ENCODE measurements around the gene GLTPD2.

The GLTPD2 gene

DNA sequence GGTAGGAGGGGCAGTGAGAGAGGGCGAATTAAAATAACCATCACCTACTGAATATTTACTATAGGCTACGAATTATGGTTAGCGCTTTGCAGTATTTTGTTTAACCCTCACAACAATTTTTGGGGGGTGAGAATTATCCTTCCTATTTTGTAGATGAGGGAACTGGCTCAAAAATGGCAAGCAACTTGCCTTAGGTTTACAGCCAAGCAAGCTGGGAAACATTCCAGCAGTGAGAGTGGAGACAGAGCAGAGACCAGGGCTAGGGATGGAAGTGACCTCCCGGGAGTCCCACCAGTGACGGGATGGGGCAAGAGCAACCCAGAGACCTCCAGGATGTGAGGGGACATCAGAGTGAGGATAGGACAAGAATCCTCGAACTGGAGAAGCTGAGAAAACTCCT lies 2.2 kb upstream of the GLTPD2 start:
- Histone ChIP-seq H3K9me3 (no peaks in the 10 kb centered on the region), H3K4me3 (ENCODE audit: low read depth, low read length) (no peak overlapping the region), H3K27me3 (peaks cover 48% of the 10 kb centered on the region), H3K4me1 (no peaks in the 10 kb centered on the region), H3K36me3 (no peaks in the 10 kb centered on the region)
- DNase-seq, result no peak
- TF ChIP-seq, protein P1, sequence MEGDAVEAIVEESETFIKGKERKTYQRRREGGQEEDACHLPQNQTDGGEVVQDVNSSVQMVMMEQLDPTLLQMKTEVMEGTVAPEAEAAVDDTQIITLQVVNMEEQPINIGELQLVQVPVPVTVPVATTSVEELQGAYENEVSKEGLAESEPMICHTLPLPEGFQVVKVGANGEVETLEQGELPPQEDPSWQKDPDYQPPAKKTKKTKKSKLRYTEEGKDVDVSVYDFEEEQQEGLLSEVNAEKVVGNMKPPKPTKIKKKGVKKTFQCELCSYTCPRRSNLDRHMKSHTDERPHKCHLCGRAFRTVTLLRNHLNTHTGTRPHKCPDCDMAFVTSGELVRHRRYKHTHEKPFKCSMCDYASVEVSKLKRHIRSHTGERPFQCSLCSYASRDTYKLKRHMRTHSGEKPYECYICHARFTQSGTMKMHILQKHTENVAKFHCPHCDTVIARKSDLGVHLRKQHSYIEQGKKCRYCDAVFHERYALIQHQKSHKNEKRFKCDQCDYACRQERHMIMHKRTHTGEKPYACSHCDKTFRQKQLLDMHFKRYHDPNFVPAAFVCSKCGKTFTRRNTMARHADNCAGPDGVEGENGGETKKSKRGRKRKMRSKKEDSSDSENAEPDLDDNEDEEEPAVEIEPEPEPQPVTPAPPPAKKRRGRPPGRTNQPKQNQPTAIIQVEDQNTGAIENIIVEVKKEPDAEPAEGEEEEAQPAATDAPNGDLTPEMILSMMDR (IDR thresholded peaks at IDR 0.05; ENCODE audit: low read depth, low read length), result no peak

DNA sequence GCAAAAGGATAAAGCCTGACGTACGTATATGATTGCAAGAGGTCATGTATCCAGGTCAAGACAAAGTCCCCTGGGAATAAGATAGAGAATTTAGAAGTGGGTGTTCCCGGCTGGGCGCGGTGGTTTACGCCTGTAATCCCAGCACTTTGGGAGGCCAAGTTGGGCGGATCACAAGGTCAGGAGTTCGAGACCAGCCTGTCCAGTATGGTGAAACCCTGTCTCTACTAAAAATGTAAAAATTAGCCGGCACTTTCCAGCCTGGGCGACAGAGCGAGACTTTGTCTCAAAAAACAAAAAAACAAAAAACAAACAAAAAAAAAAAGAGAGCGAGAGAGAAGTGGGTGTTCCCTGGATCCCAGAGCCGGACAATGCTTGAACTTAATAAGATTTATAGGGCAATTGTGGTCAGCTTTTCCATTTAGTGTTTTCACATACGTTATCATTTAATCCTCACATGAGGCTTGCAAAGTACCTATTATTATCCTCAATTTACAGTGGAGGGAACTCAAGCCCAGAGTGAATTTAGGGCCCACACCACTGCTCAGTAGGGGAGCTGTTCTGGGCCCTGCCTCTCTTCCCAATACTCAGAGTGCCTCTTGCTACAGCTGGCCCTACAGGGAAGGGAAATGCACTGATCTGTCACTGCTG lies 481 bp upstream of the GLTPD2 start:
- Histone ChIP-seq H3K4me3 (ENCODE audit: low read depth, low read length) (no peak overlapping the region), H3K9me3 (no peaks in the 10 kb centered on the region), H3K27me3 (peaks cover 48% of the 10 kb centered on the region), H3K36me3 (no peaks in the 10 kb centered on the region), H3K4me1 (no peaks in the 10 kb centered on the region)
- DNase-seq, result no peak
- TF ChIP-seq, protein P1 (IDR thresholded peaks at IDR 0.05; ENCODE audit: low read depth, low read length), result no peak

DNA sequence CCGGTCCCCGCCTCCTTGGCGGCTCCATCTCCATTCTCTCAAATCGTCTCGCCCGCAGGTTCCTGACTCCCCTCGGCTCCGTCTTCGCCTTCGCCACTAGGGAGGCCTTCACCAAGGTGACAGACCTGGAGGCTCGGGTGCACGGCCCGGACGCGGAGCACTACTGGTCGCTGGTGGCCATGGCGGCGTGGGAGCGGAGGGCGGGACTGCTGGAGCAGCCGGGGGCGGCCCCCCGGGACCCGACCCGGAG lies 862 bp downstream of the GLTPD2 start:
- Histone ChIP-seq H3K27me3 (peaks cover 35% of the 10 kb centered on the region), H3K36me3 (no peaks in the 10 kb centered on the region), H3K9me3 (no peaks in the 10 kb centered on the region), H3K4me1 (no peaks in the 10 kb centered on the region), H3K4me3 (ENCODE audit: low read depth, low read length) (peak overlapping the region; percentile 53)
- TF ChIP-seq, protein P1 (IDR thresholded peaks at IDR 0.05; ENCODE audit: low read depth, low read length), result no peak
- DNase-seq, result no peak

DNA sequence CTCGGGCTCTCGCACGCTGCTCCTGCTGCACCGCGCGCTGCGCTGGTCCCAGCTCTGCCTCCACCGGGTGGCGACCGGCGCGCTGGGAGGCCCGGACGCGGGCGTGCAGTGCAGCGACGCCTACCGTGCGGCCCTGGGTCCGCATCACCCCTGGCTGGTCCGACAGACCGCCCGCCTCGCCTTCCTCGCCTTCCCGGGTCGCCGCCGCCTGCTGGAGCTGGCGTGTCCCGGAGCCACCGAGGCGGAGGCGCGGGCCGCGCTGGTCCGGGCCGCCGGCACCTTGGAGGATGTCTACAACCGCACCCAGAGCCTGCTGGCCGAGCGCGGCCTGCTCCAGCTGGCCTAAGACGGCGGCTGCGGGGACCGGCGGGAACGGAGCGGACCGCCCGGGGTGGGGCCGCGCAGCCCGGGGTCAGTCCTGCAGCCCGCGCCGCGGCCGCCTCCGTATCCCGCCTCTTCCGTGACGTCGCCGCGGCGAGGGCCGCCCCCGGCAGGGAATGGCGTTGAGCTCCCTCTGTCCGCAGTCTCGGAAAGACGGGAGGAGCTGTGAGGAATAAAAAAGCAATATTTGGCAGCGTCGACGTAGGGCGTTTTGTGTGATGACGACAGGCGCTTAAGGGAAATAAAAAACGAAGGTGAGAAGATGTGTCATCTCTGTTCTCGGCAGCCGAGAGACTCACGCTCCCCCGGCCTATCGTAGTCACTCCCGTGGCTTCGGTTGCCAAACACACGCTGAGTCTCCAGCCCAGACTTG lies 1.4 kb downstream of the GLTPD2 start:
- Histone ChIP-seq H3K27me3 (peaks cover 30% of the 10 kb centered on the region), H3K36me3 (no peaks in the 10 kb centered on the region)

DNA sequence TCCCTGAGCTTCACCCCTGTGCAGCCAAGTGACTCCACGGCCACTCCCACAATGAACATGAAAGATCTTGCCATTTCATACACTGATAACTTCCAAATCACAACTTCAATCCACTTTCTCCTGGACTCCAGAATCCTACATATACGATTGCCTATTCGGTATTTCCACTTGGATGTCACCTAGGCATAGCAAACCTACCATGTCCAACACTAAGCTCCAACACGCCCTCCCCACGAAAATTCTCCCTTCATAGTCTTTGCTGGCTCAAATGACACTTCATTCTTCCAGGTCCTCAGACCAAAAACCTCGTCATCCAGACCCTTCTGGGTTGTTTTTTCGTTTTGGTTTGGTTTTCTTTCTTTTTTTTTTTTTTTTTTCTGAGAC lies 1.9 kb downstream of the GLTPD2 start:
- no peak for DNase-seq
- Histone ChIP-seq H3K4me3 (ENCODE audit: low read depth, low read length) (peak overlapping the region; percentile 59), H3K4me1 (no peaks in the 10 kb centered on the region), H3K9me3 (no peaks in the 10 kb centered on the region), H3K36me3 (no peaks in the 10 kb centered on the region), H3K27me3 (peaks cover 24% of the 10 kb centered on the region)
- TF ChIP-seq, protein P1 (IDR thresholded peaks at IDR 0.05; ENCODE audit: low read depth, low read length), result no peak

More for the DNA sequence above, 1.4 kb downstream of the GLTPD2 start:
- no peaks in the 10 kb centered on the region for H3K9me3 ChIP-seq
- peak; percentile 86 for DNase-seq
- peak overlapping the region; percentile 59 for H3K4me3 ChIP-seq (ENCODE audit: low read depth, low read length)
- H3K4me1 ChIP-seq, result no peaks in the 10 kb centered on the region
- TF ChIP-seq, protein P1 (IDR thresholded peaks at IDR 0.05; ENCODE audit: low read depth, low read length), result peak; percentile 49

DNA sequence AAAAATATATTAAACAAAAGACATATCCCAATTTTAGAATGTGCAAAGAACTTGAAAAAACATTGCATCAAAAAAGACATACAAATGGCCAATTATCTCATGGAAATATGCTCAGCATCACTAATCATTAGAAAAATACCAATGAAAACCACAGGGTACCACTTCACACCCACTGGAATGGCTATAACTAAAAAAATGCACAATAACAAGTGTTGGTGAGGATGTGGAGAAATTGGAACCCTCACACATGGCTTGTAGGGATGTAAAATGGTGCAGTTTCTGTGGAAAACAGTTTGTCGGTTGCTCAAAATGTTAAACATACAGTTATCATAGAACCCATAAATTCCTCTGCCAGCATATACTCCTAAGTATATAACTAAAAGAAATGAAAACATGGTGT lies 6.4 kb downstream of the GLTPD2 start:
- H3K4me3 ChIP-seq (ENCODE audit: low read depth, low read length), result no peak overlapping the region
- H3K9me3 ChIP-seq, result no peaks in the 10 kb centered on the region
- no peaks in the 10 kb centered on the region; the same call in 1 of the 2 replicates for H3K36me3 ChIP-seq
- H3K27me3 ChIP-seq, result no peaks in the 10 kb centered on the region
- TF ChIP-seq, protein P1 (IDR thresholded peaks at IDR 0.05; ENCODE audit: low read depth, low read length), result no peak
- DNase-seq, result no peak
- no peaks in the 10 kb centered on the region for H3K4me1 ChIP-seq

All from BE2C (cell line).